GM04504 (cell line): ENCODE results near the gene MICAL3.
"Not testable (repeated sequence)": the region's sequence is repeated elsewhere in the genome, so short reads cannot be mapped to it uniquely, and the experiment has no call there.

ENCODE experiments used
- DNase-seq: peaks from one replicate; pipeline ENCODE4 v3.0.0-alpha.2; 2012; ENCODE audit warnings: low read depth

Gene MICAL3

GRCh38 chr22:17954200-17954859 lies 70.0 kb downstream of the MICAL3 start:
- no peak for DNase-seq

GRCh38 chr22:17953147-17953546 lies 71.2 kb downstream of the MICAL3 start:
- no peak for DNase-seq

GRCh38 chr22:17952273-17952801 lies 72.0 kb downstream of the MICAL3 start:
- no peak for DNase-seq

- DNase-seq: no peak
Measured at GRCh38 chr22:17951315-17951714, 73.0 kb downstream of the MICAL3 start.

GRCh38 chr22:17950651-17951214 lies 73.6 kb downstream of the MICAL3 start:
- peak; percentile 37 for DNase-seq

GRCh38 chr22:17949642-17950473 lies 74.5 kb downstream of the MICAL3 start:
- DNase-seq: no peak

GRCh38 chr22:17948101-17948500 lies 76.3 kb downstream of the MICAL3 start:
- DNase-seq: no peak

- no peak for DNase-seq
Measured at GRCh38 chr22:17946662-17947367, 77.5 kb downstream of the MICAL3 start.

- DNase-seq: no peak
Measured at GRCh38 chr22:17945888-17946648, 78.3 kb downstream of the MICAL3 start.

GRCh38 chr22:17945156-17945887 lies 79.0 kb downstream of the MICAL3 start:
- no peak for DNase-seq

GRCh38 chr22:17944256-17944655 lies 80.1 kb downstream of the MICAL3 start:
- DNase-seq: no peak

- DNase-seq: no peak
Measured at GRCh38 chr22:17943533-17944249, 80.7 kb downstream of the MICAL3 start.

GRCh38 chr22:17942721-17943120 lies 81.6 kb downstream of the MICAL3 start:
- no peak for DNase-seq

GRCh38 chr22:17941471-17942406 lies 82.6 kb downstream of the MICAL3 start:
- DNase-seq: no peak

- no peak for DNase-seq
Measured at GRCh38 chr22:17939579-17939978, 84.8 kb downstream of the MICAL3 start.

GRCh38 chr22:17939011-17939410 lies 85.3 kb downstream of the MICAL3 start:
- no peak for DNase-seq

GRCh38 chr22:17938484-17938924 lies 85.9 kb downstream of the MICAL3 start:
- no peak for DNase-seq

GRCh38 chr22:17932457-17932856 lies 91.9 kb downstream of the MICAL3 start:
- DNase-seq: not testable (repeated sequence)

GRCh38 chr22:17931400-17931825 lies 92.9 kb downstream of the MICAL3 start:
- no peak for DNase-seq
